ENCODE data around the gene HDAC10.
A peak's percentile ranks its signal among the peaks of the same experiment; 100 is the strongest.

Gene HDAC10

DNA sequence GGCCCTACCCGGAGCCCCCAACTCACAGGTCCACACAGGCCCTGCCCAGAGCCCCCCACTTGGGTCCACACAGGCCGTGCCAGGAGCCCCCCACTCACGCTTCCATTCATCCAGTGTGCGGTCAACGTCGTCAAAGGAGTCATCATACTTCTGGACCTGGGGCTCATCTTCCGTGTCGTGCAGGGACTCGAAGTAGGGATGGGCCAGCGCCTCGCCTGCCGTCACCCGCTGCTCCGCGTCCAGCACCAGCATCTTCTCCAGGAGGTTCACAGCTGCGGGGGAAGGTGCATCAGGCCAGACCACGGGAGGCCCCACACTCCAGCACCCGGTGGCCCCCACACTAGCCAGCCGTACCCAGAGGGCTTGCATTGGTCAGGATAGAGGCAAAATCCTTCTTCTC, 4.0 kb upstream of the HDAC10 start:
- TF ChIP-seq, protein P1, sequence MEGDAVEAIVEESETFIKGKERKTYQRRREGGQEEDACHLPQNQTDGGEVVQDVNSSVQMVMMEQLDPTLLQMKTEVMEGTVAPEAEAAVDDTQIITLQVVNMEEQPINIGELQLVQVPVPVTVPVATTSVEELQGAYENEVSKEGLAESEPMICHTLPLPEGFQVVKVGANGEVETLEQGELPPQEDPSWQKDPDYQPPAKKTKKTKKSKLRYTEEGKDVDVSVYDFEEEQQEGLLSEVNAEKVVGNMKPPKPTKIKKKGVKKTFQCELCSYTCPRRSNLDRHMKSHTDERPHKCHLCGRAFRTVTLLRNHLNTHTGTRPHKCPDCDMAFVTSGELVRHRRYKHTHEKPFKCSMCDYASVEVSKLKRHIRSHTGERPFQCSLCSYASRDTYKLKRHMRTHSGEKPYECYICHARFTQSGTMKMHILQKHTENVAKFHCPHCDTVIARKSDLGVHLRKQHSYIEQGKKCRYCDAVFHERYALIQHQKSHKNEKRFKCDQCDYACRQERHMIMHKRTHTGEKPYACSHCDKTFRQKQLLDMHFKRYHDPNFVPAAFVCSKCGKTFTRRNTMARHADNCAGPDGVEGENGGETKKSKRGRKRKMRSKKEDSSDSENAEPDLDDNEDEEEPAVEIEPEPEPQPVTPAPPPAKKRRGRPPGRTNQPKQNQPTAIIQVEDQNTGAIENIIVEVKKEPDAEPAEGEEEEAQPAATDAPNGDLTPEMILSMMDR (IDR thresholded peaks at IDR 0.05; ENCODE audit: control insufficient read depth, extremely low read depth, insufficient read depth): no peak
- no peak overlapping the region for H3K4me3 ChIP-seq (ENCODE audit: low read depth, low read length)
- no peak for DNase-seq (ENCODE audit: low read depth)

DNA sequence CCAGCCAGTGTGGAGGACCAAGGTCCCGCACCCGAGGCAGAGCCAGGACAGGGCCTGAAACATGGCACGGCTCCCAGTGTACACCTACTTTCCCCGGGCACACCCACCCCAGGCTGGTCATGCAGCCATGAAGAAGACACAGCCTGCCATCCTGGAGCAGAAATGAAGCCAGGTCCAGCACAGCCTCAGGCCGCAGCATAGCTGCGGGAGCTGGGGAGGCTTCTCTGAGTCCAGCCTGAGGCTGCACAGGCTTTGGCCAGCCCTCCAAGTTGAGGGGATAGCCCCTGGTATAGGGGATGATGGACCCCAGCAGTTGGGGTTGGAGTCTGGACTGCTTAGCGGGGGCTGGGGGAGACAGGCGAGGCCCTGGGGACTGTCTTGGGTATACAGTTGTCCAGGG, 2.9 kb upstream of the HDAC10 start:
- TF ChIP-seq, protein P1 (IDR thresholded peaks at IDR 0.05; ENCODE audit: control insufficient read depth, extremely low read depth, insufficient read depth): no peak
- DNase-seq (ENCODE audit: low read depth): no peak
- H3K4me3 ChIP-seq (ENCODE audit: low read depth, low read length): no peak overlapping the region

DNA sequence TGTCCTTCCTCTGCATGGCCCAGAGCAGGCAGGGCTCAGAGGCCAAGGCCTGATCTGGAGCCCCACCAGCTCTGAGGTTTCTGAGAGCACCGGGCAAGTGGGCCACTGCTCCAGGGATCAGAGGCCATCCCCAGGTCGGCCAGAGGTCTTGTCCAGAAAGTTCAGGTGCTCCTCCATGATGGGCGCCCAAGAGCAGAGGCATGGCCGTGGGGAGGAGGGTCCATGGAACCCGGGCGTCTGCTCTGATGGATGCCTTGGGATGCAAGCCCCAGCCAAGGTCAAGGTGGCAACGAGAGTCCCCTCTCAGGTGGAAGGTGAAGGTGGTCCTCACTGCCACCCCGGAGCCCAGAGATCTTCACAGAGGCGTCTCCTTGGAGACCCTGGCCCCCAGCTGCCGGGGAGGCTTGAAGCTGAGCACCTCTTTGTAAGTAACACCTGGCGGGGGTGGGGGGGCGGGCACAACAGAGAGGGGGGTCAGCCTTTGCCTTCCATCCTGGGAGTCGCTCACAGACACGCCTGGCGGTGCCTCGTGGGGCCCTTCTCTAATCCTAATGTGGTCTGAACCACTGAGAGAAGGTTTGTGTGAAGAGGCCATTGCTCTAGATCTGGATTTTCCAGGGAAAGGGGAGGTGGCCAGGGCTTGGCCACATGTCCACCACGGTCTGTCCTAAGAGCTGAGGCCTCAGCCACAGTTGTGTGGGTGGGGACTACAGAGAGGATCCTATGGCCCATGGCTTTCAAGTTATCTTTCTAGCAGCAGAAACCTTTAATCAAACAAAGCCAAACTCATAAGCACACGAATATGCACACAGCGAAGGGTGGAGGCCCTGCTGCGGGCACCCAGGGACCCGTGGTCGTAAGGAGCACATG, 2.2 kb upstream of the HDAC10 start:
- no peak overlapping the region for H3K4me3 ChIP-seq (ENCODE audit: low read depth, low read length)
- TF ChIP-seq, protein P1 (IDR thresholded peaks at IDR 0.05; ENCODE audit: control insufficient read depth, extremely low read depth, insufficient read depth): no peak
- DNase-seq (ENCODE audit: low read depth): no peak

DNA sequence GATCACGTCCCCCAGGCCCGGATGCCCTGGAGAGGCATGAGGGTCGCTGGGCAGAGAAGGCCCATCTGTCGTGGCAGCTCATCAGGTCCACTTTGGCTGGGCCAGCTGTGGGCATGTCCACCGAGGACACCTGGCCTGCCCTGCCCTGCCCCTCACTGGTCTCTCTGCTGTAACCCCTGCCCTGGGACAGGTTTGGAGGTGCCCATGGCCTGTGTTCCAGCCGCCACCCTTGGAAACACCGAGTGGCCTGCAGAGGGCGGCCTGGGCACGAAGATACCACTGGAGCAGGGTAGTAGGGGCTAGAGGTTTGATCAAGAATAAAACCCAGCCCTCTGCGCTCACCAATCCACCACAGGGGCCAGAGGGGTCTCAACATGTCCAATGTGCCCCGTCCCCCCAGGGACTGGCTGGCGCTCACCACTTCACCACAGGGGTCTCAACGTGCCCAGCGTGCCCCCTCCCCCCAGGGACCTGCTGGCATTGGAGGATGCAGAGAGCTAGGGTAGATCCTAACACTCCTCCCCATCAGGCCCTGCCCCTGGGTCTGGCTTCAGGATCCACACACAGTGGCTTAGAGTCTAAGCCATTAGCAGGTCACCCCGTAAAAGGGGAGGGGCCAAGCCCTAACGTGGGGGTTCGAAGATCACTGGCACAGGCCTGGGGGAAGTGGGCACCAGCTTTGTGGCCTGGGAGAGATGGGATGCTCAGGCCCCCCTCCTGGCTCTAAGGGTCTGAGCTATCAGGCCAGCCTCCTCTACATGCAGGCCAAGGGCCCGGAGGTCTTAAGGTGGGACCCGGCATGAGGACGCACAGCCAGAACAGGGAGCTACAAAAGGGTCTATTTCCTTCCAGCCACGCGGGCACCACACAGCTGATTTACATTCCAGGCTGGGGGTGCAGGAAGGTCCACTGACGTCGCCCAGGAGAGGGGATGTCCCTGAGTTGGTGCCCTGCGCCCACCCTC, 1.3 kb upstream of the HDAC10 start:
- TF ChIP-seq, protein P1 (IDR thresholded peaks at IDR 0.05; ENCODE audit: control insufficient read depth, extremely low read depth, insufficient read depth): peak; percentile 69
- no peak overlapping the region for H3K4me3 ChIP-seq (ENCODE audit: low read depth, low read length)

DNA sequence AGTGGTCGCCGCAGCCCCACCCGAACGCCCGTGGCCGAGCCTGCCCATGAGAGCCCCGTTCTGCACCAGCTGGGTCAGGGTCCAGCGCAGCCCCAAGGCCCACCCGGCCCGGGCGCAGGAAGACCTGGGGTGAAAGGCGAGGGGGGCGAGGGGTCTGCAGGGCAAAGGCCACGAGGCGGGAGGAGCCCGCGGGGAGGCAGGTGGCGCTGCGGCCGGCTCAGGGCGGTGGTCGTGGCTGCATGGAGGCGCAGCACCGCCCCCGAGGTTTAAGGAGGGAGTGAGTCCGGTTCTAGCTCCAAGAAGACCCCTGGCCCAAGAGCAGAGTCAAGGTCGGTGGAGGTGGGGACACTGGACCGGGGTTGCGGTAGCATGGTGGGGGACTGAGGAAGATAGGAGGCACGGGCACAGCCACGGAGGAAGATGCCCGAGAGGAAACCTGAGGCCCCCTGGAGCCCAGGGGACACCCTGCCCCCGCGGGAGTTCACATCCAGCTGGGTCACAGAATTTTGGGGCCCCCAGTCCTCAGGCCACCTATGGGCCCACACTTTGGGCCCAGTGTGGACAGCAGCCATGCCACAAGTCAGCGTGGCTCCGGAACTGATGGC, 514 bp upstream of the HDAC10 start:
- TF ChIP-seq, protein P1 (IDR thresholded peaks at IDR 0.05; ENCODE audit: control insufficient read depth, extremely low read depth, insufficient read depth): 0 out of 2 replicates have a peak, but pooled peaks have one; percentile 4
- no peak for DNase-seq (ENCODE audit: low read depth)
- peak overlapping the region; percentile 79 for H3K4me3 ChIP-seq (ENCODE audit: low read depth, low read length)

More for the DNA sequence above, 1.3 kb upstream of the HDAC10 start:
- DNase-seq (ENCODE audit: low read depth): no peak

DNA sequence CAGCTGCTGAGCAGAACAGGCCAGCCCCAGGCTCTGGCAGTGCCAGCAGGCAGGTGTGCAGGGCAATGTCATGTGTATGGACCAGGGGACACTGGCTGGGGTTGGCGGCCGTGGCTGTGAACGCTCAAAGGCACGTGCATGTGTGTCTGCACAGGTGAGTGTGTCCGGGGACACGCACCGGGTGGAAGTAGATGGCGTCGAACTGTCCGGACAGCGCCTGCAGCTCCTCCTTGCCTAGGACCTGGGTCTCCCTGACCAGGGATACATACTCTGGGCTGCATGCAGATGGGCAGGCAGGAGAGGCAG, 863 bp downstream of the HDAC10 start:
- TF ChIP-seq, protein P1 (IDR thresholded peaks at IDR 0.05; ENCODE audit: control insufficient read depth, extremely low read depth, insufficient read depth): no peak
- DNase-seq (ENCODE audit: low read depth): no peak
- H3K4me3 ChIP-seq (ENCODE audit: low read depth, low read length): peak overlapping the region; percentile 79

Data from LNCaP clone FGC (cell line).